ENCODE measurements around the gene CEP104.

The CEP104 gene

GRCh38 chr1:3762151-3762872, 94.7 kb downstream of the CEP104 start:
- TF ChIP-seq OSR1 (CRISPR knock-in tag; IDR thresholded peaks at IDR 0.05) (no peak), RARB (CRISPR knock-in tag; IDR thresholded peaks at IDR 0.05) (no peak), ZNF565 (CRISPR knock-in tag; conservative IDR thresholded peaks at IDR 0.05; ENCODE audit: low read depth) (no peak), SNAI2 (CRISPR knock-in tag; IDR thresholded peaks at IDR 0.05) (no peak), ARNTL (CRISPR knock-in tag; IDR thresholded peaks at IDR 0.05; ENCODE audit: borderline replicate concordance, low read depth) (no peak), PPARA (CRISPR knock-in tag; IDR thresholded peaks at IDR 0.05; ENCODE audit: borderline replicate concordance) (no peak), TCF4 (CRISPR knock-in tag; IDR thresholded peaks at IDR 0.05; ENCODE audit: borderline replicate concordance) (no peak), ESRRG (CRISPR knock-in tag; IDR thresholded peaks at IDR 0.05) (no peak), BACH2 (CRISPR knock-in tag; IDR thresholded peaks at IDR 0.05; ENCODE audit: borderline replicate concordance) (no peak), ISL1 (CRISPR knock-in tag; IDR thresholded peaks at IDR 0.05) (no peak), CSDC2 (CRISPR knock-in tag; IDR thresholded peaks at IDR 0.05) (no peak), POU6F1 (CRISPR knock-in tag; IDR thresholded peaks at IDR 0.05; ENCODE audit: borderline replicate concordance, low read depth) (no peak), ZFP30 (CRISPR knock-in tag; IDR thresholded peaks at IDR 0.05) (no peak), ZNF8 (CRISPR knock-in tag; IDR thresholded peaks at IDR 0.05) (no peak), TOX (CRISPR knock-in tag; IDR thresholded peaks at IDR 0.05; ENCODE audit: borderline replicate concordance) (no peak), GLIS3 (CRISPR knock-in tag; IDR thresholded peaks at IDR 0.05) (no peak), ZFP3 (CRISPR knock-in tag; IDR thresholded peaks at IDR 0.05) (no peak)
- TF ChIP-seq, protein P1, sequence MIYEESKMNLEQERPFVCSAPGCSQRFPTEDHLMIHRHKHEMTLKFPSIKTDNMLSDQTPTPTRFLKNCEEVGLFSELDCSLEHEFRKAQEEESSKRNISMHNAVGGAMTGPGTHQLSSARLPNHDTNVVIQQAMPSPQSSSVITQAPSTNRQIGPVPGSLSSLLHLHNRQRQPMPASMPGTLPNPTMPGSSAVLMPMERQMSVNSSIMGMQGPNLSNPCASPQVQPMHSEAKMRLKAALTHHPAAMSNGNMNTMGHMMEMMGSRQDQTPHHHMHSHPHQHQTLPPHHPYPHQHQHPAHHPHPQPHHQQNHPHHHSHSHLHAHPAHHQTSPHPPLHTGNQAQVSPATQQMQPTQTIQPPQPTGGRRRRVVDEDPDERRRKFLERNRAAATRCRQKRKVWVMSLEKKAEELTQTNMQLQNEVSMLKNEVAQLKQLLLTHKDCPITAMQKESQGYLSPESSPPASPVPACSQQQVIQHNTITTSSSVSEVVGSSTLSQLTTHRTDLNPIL (CRISPR knock-in tag; IDR thresholded peaks at IDR 0.05; ENCODE audit: low read depth), result no peak
- TF ChIP-seq, protein P2, sequence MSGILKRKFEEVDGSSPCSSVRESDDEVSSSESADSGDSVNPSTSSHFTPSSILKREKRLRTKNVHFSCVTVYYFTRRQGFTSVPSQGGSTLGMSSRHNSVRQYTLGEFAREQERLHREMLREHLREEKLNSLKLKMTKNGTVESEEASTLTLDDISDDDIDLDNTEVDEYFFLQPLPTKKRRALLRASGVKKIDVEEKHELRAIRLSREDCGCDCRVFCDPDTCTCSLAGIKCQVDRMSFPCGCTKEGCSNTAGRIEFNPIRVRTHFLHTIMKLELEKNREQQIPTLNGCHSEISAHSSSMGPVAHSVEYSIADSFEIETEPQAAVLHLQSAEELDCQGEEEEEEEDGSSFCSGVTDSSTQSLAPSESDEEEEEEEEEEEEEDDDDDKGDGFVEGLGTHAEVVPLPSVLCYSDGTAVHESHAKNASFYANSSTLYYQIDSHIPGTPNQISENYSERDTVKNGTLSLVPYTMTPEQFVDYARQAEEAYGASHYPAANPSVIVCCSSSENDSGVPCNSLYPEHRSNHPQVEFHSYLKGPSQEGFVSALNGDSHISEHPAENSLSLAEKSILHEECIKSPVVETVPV (CRISPR knock-in tag; IDR thresholded peaks at IDR 0.05), result no peak
- ATAC-seq, result no peak
